OCI-M1 (cell line): ENCODE data around the gene ERFE.

Experiments used
- DNase-seq: peaks from one replicate; lab custom pipeline; 2025; lab: John Stamatoyannopoulos, UW

The ERFE gene

DNA sequence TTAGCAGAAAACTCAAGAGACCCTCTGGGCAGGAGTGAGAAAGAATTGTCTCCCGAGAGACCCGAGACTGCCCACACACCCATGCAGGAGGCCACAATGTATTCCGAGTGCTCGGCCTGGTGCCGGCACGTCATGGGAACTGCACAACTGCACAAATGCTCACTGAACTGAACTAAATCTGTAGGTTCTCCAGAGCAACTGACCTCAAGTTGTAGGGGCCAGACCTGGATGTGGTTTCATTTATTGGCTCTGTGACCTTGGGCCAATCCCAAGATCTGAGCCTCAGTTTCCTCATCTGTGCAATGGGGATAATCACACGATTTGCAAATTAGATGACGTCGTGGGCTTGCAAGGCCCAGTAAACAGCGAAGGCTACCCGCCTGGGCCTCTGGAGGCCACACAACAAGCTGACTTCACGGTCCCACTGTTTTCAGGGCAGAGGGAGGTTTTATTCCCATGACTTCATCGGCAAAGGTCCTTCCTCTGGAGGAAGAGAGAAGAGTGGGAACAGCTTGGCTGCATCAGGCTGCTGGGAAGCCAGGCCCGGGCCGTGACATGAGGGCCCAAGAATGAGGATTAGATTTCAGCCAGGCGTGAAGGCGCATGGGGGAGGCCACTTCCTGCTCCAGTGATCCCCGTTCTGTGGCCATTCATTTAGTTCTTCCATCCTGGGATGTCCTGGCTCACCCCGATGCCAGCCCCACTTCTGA is 3.6 kb upstream of the ERFE start:
- DNase-seq, result no peak

DNA sequence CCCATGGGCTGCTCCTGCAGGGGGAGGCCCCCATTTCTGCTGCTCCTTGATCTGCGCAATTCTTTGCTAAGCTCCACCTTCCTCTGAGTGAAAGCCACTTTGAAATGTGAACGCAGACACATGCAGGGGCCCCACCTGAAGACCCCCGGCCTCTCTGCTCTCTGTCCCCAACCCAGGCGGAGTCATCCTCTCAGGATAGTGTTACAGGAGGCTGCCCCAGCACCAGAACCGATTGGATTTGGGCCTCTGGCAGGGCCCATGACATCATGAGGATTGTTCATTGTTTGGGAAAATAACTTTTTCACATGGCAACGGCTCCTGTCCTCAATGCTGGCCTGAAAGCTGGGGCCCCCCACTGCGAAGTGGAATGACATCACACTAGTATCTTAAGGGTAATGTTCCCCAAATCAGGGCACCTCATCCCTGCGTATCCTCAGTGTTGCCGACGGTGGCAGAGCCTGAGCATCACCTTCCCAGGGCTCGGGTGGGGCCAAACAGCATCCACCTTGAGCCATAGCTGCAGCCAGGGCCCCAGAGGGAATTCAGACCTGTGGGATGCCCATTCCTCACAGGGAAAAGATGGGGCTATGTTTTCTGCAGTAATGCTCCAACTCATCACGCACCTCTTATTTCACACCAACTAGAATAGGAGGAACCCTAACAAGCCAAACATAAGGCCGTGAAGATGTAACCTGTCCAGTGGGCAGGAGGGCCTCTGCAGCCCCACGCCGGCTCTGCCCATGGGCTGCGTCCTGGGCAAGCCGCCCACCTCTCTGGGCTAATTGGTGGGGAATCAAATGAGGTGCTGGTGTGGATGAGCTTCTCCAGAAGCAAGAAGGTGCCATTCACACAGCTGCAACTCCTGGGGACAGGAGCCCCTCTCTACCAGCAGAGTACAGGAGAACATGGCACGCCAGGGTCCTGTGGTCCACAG is 2.7 kb upstream of the ERFE start:
- no peak for DNase-seq

- no peak for DNase-seq
These were observed 1.2 kb upstream of the ERFE start for GRCh38 chr2:238157506-238158017.

- DNase-seq, result no peak
These were observed 707 bp upstream of the ERFE start for GRCh38 chr2:238158018-238158508.

GRCh38 chr2:238159071-238159539 is 335 bp downstream of the ERFE start:
- DNase-seq, result peak; percentile 39

GRCh38 chr2:238159661-238160205 is 963 bp downstream of the ERFE start:
- DNase-seq, result peak; percentile 39

DNA sequence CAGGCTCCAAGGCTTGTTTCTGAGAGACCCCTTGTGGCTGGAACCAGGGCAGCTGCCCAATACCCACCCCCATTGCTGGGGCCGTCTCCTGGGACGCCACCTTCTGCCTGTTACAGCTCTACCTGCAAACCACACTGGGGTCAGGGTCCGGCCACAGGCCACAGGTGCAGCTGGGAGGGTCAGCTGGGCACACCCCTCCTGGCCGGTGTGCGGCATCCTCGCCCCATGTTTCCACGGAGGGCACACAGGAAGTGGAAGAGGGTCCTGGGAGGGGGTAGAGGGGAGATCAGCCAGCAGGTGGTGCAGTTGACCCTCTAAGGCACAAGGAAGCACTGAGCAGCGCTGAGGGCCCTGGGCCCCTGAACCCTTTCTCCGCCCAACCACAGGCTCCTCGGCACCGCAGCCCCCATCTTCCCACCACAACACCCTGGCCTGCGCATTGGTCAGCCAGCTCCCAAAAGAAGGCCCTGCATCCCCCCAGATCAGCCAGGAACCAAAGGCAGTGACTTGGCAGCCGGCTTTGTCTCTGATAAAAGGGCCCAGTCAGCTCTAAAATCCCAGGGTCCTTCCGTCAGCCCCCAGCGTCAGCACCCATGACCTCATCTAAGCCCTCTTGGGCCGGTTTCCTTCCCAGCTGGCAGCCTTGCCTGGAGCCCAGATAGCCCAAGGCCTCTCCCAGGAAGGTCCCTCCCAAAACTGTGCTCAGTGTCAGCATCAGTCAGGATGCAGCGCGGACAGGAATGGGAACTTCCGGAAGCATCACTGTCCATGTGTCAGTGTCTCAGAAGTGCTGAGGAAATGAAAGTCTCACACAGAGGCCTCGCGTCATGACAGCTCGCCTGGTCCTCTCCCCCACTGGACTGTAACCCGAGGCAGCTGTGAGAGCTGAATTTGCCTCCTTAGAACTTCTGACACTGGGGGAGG is 1.7 kb downstream of the ERFE start:
- peak; percentile 5 for DNase-seq

DNA sequence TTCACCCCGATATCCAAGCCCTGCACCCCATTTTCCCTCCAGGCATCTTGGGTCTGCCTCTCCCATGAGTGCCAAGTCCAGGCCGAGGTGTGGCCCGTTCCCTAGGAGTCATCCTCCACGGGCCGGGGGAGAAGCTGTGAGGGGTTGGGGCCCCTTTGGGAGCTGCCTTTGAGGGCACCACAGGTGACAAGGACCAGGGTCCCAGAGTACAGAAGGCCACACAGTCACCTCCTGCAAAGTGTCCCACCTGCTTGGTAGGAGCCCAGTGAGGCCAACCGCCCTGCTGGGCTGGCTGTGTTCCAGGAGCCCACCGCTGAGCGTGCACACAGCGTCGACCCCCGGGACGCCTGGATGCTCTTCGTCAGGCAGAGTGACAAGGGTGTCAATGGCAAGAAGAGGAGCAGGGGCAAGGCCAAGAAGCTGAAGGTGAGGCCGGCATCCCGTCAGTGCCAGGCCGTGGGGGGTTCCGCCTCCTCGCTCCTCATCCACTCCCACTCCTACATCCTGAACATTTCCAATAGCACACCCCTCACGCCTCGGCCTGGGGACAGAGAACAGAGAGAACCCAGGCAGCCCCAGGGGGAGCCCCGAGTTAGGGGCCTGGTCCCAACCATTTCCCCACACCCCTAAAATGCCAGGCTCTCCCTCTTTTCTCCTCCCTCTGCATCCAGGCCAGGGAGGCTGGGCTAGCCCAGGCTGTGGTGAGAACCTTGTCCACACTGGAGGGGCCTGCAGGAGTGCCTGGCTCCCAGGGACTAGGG is 2.7 kb downstream of the ERFE start:
- DNase-seq, result no peak

DNA sequence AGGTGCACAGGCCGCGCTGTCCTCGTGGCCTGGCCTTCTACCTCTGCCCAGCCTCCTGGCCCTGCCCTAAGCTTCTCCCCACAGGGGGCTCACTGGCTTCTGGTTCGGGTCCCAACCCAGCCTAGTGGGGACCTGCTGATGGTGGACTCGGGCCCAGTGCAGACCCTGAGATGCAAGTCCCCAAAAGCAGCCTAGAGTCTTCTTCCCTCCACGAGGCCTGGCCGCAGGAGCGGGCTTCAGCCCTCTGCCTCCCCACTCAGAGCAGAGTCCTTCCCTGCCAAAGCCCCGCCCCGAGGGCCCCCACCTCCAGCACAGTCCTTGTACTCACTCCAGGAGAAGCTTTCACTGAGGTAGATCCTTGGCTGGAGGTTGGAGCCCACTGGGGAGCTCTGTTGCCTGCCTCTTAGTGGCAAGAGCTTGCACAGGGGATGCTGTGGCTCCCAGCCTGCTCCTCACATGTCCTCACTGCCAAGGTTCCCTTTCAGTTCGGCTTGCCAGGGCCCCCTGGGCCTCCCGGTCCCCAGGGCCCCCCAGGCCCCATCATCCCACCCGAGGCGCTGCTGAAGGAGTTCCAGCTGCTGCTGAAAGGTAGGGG is 3.6 kb downstream of the ERFE start:
- DNase-seq, result no peak

DNA sequence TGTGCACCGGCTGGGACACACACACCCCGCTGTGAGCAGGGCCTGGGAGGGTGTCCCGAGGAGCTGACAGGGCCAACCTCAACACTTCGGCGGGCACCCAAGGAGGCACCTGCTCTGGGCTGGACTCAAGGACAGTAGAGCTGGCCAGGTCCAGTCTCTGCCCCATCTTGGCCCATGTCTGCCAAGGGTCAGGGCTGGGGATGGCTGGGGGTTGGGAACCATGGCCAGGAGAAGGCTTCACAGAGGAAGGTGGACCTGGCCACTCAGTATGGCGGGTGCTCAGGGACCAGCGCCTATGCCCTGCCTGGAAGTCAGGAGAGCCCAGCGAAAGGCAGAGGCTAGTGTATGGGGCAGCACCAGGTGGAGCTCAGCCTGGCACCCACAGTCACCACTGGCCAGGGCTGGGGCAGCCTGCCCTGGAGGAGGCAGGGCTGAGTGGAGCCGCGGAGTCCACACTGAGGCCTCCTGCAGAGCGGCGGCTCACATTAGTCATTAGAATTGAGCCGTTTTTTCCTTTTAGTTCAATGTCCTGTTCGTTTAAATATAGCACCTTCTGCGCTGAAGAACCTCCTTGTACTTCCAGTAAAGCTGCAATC is 4.2 kb downstream of the ERFE start:
- no peak for DNase-seq

GRCh38 chr2:238163481-238164198 is 4.9 kb downstream of the ERFE start:
- no peak for DNase-seq

- no peak for DNase-seq
These were observed 6.1 kb downstream of the ERFE start for GRCh38 chr2:238164906-238165287.

DNA sequence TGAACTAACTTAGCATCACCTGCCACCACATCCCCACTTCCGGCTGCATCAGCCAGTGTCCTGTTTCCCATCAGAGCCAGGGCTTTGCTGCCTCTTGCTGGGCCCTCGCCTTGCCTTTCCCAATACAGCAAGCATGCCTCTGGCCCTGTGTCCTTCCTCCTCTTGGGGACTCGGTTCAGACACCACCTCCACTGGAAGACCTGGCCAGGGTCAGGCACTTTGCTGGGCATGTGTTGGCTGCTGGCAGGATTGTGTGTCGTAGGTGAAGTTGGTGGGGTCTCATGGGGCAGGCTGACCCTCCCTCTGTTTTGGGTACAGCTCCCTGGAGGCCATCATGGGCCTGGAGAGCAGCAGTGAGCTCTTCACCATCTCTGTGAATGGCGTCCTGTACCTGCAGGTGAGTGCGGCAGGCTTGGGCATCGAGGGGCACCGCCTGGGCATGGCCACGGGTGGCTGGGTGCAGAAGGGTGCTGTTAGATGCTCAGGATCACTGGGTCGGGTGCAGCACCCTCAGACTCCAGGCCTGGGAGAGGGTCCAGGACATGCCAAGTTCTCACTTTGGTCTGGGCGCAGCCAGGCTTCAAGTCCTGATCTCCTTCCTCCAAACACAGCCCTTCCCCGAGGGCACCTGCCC is 6.6 kb downstream of the ERFE start:
- no peak for DNase-seq

GRCh38 chr2:238166391-238167343 is 7.9 kb downstream of the ERFE start:
- DNase-seq, result no peak

GRCh38 chr2:238167344-238167715 is 8.6 kb downstream of the ERFE start:
- DNase-seq, result no peak

DNA sequence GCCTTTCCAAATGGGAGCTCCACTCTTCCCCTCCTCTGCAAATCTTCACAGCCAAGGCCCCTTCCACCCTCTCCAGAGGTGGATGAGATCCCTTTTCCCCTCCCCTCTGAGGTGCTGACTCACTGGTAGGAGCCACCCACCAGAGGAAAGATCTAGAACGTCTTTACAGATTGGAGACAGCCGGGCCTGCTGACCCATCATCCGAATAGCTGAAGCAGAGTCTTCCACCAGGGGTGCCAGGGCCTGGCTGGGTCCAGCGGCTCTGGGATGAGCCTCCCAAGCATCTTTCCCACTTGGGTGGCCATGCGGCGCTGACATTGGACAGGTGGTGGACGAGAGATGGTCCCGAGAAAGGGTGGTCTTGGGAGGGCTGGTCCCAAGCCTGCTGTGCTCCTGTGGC is 9.0 kb downstream of the ERFE start:
- peak; percentile 43 for DNase-seq
